ENCODE results near the gene MYH7B.

Gene MYH7B

DNA sequence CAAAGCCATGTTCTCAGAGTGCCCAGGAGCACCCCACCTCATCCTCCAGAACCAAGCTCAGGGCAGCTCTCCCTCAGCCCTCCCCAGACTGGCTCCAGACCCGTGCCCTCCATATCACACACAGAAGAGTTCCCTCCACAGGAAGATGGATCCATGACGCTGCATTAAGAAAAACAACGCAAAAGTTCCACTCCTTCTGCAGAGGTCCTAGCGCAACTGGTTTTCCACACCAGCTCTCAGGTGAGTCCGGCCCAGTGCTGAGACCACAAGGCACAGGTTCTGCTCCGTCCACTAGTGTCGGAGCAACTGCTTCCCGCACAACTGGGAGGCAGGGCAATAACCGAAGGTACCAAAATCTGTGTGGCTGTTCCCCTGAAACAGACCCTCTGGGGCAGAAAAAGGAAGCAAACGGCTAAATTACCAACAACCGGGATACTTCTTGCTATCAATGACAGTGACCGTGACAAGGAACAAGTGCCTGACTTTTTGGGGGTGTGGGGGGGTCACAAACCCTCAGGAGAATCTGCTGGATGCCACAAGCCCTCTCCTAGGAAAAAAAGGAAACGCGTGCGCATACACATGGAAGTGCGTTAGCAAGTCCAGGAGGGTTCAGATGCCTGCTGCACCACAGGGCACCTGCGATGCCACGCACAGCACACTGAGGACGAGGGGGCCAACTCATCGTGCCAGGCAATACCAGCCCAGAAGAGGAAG is 49.2 kb downstream of the MYH7B start:
- no peak for DNase-seq (ENCODE audit: low read depth)
